Activated CD4-positive, alpha-beta T cell treated with anti-CD3 and anti-CD28 coated beads, Interleukin-2, amount 50 U/mL, for 24 hours (primary cell): ENCODE data around the gene ITGB1BP1.
"Not testable (repeated sequence)": the region's sequence is repeated elsewhere in the genome, so short reads cannot be mapped to it uniquely, and the experiment has no call there.

Experiments
- DNase-seq, 2 donors: peaks; one replicate each; pipeline ENCODE4 v3.0.0-alpha.2; 2020; ENCODE audit warnings: low read depth in 1 of 2, low spot score in 1 of 2

ITGB1BP1 gene

GRCh38 chr2:9401646-9402371 lies 21.5 kb downstream of the ITGB1BP1 start:
- no peak for DNase-seq

DNA sequence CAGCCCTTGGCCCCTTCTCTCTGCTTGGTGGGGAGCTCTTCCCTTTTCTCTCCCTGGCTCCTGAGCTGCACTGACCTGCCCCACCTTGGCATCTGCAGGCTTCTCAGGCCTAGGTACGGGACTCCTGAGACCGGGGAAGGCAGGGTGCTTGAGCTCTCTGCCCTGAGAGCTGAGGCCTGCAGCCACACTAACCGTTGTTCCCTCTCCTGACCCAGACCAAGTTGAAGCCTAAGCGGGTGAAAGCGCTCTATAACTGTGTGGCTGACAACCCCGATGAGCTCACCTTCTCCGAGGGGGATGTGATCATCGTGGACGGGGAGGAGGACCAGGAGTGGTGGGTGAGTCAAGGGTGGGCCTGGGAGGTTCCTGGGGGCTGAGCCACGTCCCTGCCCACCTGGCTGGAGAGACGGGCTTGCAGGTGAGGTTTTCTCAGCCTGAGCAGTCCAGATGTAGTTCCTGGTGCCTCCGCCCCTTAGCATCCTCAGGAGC lies 22.2 kb downstream of the ITGB1BP1 start:
- no peak for DNase-seq

DNA sequence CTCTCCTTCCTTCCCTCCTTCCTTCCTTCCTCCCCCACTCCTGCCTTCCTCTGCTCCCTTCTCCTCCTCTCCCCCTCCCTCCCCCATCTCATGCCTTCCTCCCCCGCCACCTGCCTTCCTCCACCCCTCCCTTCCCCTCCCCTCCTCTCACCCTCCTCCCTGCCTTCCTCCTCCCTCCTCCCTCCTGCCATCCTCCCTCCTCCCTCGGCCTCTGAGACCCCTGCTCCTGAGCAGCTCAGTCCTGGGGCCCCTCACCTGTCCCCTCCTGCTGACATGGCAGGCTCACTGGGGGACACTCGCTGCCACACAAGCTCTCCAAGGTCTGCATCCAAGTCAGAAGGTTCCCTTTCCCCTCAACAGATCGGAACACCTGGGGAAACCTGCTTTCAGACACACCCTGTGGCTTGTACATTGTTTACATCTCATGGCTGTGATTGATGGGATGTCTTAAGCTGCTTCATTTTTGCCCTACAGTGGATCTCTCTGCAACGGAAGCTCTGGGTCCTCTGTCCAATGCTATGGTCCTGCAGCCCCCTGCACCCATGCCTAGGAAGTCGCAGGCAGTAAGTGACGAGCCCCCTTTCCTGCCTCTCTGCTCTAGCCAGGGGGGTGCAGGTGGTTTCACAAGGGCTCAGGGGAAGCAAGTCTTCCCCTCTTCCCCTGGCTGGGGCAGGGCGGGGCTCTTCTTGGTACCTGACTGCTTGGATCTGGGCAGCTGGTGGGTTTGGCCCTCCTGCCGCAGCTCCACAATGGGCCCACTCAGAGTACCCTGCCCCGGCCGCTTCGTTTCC lies 22.9 kb downstream of the ITGB1BP1 start:
- DNase-seq: no peak

GRCh38 chr2:9398881-9399780 lies 24.2 kb downstream of the ITGB1BP1 start:
- no peak for DNase-seq

GRCh38 chr2:9398251-9398650 lies 25.1 kb downstream of the ITGB1BP1 start:
- DNase-seq: not testable (repeated sequence)

DNA sequence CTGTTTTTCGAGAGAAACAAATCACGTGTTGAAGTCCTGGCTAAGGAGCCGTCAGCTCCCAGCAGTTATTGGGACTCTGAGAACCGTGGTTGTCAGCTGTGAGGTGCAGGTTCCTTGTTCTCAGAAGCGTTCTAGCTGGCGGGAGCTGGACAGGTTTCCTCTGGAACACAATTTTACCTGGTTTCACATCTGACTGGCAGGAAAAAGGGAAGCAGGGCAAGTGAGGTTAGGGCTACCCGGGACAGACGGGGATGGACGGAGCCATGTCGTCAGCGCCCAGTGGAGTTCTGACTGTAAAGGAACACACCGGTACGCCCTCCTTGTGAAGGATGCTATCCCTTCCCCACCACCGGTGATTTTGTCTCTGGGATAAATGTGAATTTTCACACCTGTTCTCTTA lies 26.1 kb downstream of the ITGB1BP1 start:
- no peak for DNase-seq

GRCh38 chr2:9394816-9395215 lies 28.5 kb downstream of the ITGB1BP1 start:
- DNase-seq: no peak

GRCh38 chr2:9392898-9393765 lies 30.2 kb downstream of the ITGB1BP1 start:
- no peak for DNase-seq

GRCh38 chr2:9391961-9392720 lies 31.2 kb downstream of the ITGB1BP1 start:
- no peak for DNase-seq

DNA sequence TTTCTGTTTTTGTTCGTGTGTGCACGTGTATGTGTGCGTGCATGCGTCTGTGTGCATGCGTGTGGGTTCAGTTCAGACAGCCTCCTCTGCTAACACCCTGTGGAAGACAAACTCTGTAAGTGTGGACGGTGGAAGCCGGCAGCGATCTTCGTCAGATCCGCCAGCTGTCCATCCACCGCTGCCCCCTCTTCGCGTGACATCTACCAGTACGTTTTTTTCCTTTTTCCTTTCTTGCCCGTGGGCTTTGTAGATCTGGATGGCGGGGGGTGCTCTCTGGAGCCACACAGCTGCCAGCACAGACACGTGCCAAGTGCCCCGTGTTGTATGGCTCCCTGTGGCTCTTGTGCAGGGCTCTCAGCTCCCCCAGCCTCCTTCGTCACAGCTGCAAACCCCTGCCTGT lies 32.3 kb downstream of the ITGB1BP1 start:
- DNase-seq: no peak

DNA sequence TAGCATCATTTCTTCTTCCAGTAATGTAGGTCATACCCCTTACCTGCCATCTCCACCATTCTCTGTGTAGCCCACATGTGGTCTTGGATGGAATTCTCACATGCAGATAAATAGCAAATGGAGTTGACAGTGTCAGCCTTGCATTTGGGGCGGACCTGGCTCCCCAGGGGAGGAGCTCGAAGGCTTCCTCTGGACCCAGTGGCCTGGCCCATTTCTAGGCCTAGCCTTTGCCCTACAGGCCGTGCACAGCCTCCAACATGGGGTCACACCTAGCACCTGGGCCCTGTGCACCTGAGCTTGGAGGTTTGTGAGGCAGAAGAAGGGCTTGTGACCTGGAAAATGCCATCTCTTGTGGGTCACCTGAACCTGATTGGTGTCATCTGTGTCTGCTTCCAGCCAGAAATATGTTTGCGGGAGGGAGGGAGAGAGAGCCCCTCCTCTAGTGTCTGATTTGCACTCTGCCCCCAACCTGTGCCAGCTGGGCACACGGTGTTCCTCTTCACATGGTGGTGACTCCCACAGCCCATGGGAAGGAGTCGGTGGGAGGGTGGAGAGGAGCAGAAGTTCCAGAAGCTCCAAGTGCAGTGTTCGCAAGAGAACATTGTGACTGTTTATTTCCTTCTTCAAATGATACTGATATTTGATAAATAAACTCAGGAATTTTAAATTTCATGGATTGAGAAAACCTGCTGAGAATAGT lies 33.0 kb downstream of the ITGB1BP1 start:
- no peak for DNase-seq

GRCh38 chr2:9388950-9389911 lies 34.1 kb downstream of the ITGB1BP1 start:
- no peak for DNase-seq

GRCh38 chr2:9388199-9388681 lies 35.1 kb downstream of the ITGB1BP1 start:
- no peak for DNase-seq

GRCh38 chr2:9385841-9386240 lies 37.5 kb downstream of the ITGB1BP1 start:
- no peak for DNase-seq

GRCh38 chr2:9384521-9384920 lies 38.8 kb downstream of the ITGB1BP1 start:
- no peak for DNase-seq

- DNase-seq: no peak
Measured at GRCh38 chr2:9382604-9383235, 40.6 kb downstream of the ITGB1BP1 start.
